Trophoblast cell (in vitro differentiated cells and primary cell): ENCODE measurements around the gene GNA15.

Source experiments
- DNase-seq, 2 donors: peaks; one replicate each; pipeline ENCODE4 v3.0.0-alpha.2; 2016
- H2AFZ ChIP-seq: 2 replicates; pipeline ENCODE4 v1.6.1; 2013; ENCODE audit warnings: low read length, moderate library complexity, mild to moderate bottlenecking; ENCODE audit not compliant: insufficient read depth, poor library complexity
- H2AK5ac ChIP-seq: 2 replicates; pipeline ENCODE4 v1.6.1; 2013; ENCODE audit warnings: mild to moderate bottlenecking, low read length
- H2BK120ac ChIP-seq: 2 replicates; pipeline ENCODE4 v1.6.1; 2013; ENCODE audit warnings: low read length, mild to moderate bottlenecking, moderate library complexity; ENCODE audit not compliant: insufficient read depth, poor library complexity
- H2BK12ac ChIP-seq: 2 replicates; pipeline ENCODE4 v1.6.1; 2013; ENCODE audit warnings: mild to moderate bottlenecking, low read length, moderate library complexity
- H2BK5ac ChIP-seq: 2 replicates; pipeline ENCODE4 v1.6.1; 2013; ENCODE audit warnings: low read length, low read depth, moderate library complexity, mild to moderate bottlenecking; ENCODE audit not compliant: poor library complexity
- H3K14ac ChIP-seq: 2 replicates; pipeline ENCODE4 v1.6.1; 2013; ENCODE audit warnings: mild to moderate bottlenecking, low read length
- H3K18ac ChIP-seq: 2 replicates; pipeline ENCODE4 v1.6.1; 2013; ENCODE audit warnings: mild to moderate bottlenecking, low read length
- H3K23ac ChIP-seq: 2 replicates; pipeline ENCODE4 v1.6.1; 2013; ENCODE audit warnings: low read length
- H3K27ac ChIP-seq: 2 replicates; pipeline ENCODE4 v1.5.1; 2013; ENCODE audit warnings: low read depth, mild to moderate bottlenecking, inconsistent platforms, low read length, moderate library complexity
- H3K27me3 ChIP-seq: 2 replicates; pipeline ENCODE4 v1.6.1; 2013; ENCODE audit warnings: inconsistent platforms, mild to moderate bottlenecking, low read length, moderate library complexity; ENCODE audit not compliant: insufficient read depth
- H3K36me3 ChIP-seq, 2 experiments: 1 replicate in 1 of 2; 2 replicates in 1 of 2; pipeline ENCODE4 v1.6.1; 2013; ENCODE audit warnings: low read length in 2 of 2, mild to moderate bottlenecking in 2 of 2, moderate library complexity in 1 of 2; ENCODE audit not compliant: insufficient read depth in 2 of 2, control insufficient read depth in 1 of 2
- H3K4ac ChIP-seq: 2 replicates; pipeline ENCODE4 v1.6.1; 2013; ENCODE audit warnings: low read depth, mild to moderate bottlenecking, low read length, moderate library complexity
- H3K4me1 ChIP-seq, 2 experiments: 1 replicate in 1 of 2; 2 replicates in 1 of 2; pipeline ENCODE4 v1.6.1; 2013; ENCODE audit warnings: low read length in 2 of 2, mild to moderate bottlenecking in 2 of 2, moderate library complexity in 1 of 2; ENCODE audit not compliant: insufficient read depth in 2 of 2, control insufficient read depth in 1 of 2
- H3K4me2 ChIP-seq: 2 replicates; pipeline ENCODE4 v1.6.1; 2013; ENCODE audit warnings: inconsistent platforms, mild to moderate bottlenecking, low read length, moderate library complexity
- H3K4me3 ChIP-seq: 2 replicates; pipeline ENCODE4 v1.5.1; 2013; ENCODE audit warnings: mild to moderate bottlenecking, low read depth, low read length, inconsistent platforms
- H3K79me1 ChIP-seq: one replicate; pipeline ENCODE4 v1.6.1; 2013; ENCODE audit warnings: low read length
- H3K79me2 ChIP-seq: 2 replicates; pipeline ENCODE4 v1.6.1; 2013; ENCODE audit warnings: low read length, mild to moderate bottlenecking; ENCODE audit not compliant: control insufficient read depth, insufficient read depth, poor library complexity
- H3K9ac ChIP-seq: 2 replicates; pipeline ENCODE4 v1.6.1; 2013; ENCODE audit warnings: mild to moderate bottlenecking, low read length
- H3K9me3 ChIP-seq: 2 replicates; pipeline ENCODE4 v1.6.1; 2013; ENCODE audit warnings: low read depth, mild to moderate bottlenecking, control low read depth, inconsistent platforms, low read length; ENCODE audit not compliant: insufficient read depth
- H4K12ac ChIP-seq: 2 replicates; pipeline ENCODE4 v1.6.1; 2013; ENCODE audit warnings: low read depth, mild to moderate bottlenecking, low read length, moderate library complexity
- H4K8ac ChIP-seq: 2 replicates; pipeline ENCODE4 v1.6.1; 2013; ENCODE audit warnings: low read depth, mild to moderate bottlenecking, low read length, moderate library complexity
- H4K91ac ChIP-seq: one replicate; pipeline ENCODE4 v1.6.1; 2013; ENCODE audit warnings: low read depth, mild to moderate bottlenecking, low read length, moderate library complexity
- WGBS: extraction: QIAGEN DNeasy Blood & Tissue Kit; methylation state at CpG from one replicate; pipeline ENCODE4 v1.1.7; 2013; ENCODE audit warnings: missing lambda C conversion rate; ENCODE audit not compliant: insufficient read length, insufficient coverage; ENCODE audit errors: extremely low coverage; 5-methylcytosine and 5-hydroxymethylcytosine counted together

GNA15 gene

DNA sequence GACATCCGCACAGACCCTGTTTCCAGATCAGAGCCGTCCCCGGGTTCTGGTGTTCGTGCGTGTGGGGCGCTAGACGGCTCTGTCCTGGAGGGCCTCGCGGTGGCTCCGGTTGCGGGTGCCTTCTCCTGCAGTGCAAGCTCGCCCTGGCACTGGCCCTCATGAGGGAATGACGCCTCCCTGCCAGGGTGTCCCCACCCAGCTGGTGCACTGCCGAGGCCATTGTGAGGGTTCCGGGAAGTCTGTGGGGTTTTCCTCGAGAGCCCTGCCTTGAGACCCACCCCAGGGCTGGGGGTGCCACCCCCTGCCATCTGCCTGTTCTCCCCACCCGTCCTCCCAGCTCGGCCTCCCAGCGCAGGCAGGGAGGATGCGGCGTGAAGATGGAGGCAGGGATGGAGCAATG, 19.2 kb upstream of the GNA15 start:
- Histone ChIP-seq H3K14ac (no peak overlapping the region), H2BK120ac (no peak overlapping the region), H4K8ac (no peak overlapping the region), H3K27me3 (no peaks in the 10 kb centered on the region), H3K4me3 (no peak overlapping the region), H3K36me3 (peaks cover 43 to 47% of the 10 kb centered on the region in 2 experiments), H4K12ac (no peak overlapping the region), H2BK12ac (no peak overlapping the region), H3K4me2 (no peak overlapping the region), H3K23ac (no peak overlapping the region), H3K4ac (no peak overlapping the region), H3K79me2 (no peaks in the 10 kb centered on the region), H2AFZ (no peak overlapping the region), H3K79me1 (no peaks in the 10 kb centered on the region), H3K9ac (no peak overlapping the region), H3K18ac (no peak overlapping the region), H4K91ac (no peak overlapping the region), H3K9me3 (no peaks in the 10 kb centered on the region), H3K27ac (no peak overlapping the region), H2BK5ac (no peak overlapping the region), H2AK5ac (no peak overlapping the region), H3K4me1 (peaks cover 3 to 8% of the 10 kb centered on the region in 2 experiments)
- DNase-seq = no peak
- no CpG with 5 or more reads among the region's 21 CpGs for WGBS

- H3K4ac ChIP-seq = no peak overlapping the region
- no peak overlapping the region for H3K4me2 ChIP-seq
- H3K27me3 ChIP-seq = no peaks in the 10 kb centered on the region
- no peak overlapping the region for H2BK5ac ChIP-seq
- no peaks in the 10 kb centered on the region for H3K79me2 ChIP-seq
- no peak overlapping the region for H3K9ac ChIP-seq
- H3K9me3 ChIP-seq = no peaks in the 10 kb centered on the region
- no peak overlapping the region for H3K4me3 ChIP-seq
- H3K18ac ChIP-seq = no peak overlapping the region
- no peak overlapping the region for H4K12ac ChIP-seq
- H4K8ac ChIP-seq = no peak overlapping the region
- peaks cover 52 to 58% of the 10 kb centered on the region in 2 experiments for H3K36me3 ChIP-seq
- H2BK120ac ChIP-seq = no peak overlapping the region
- WGBS = no CpG with 5 or more reads among the region's 20 CpGs
- no peak overlapping the region for H4K91ac ChIP-seq
- no peak overlapping the region for H3K23ac ChIP-seq
- H3K79me1 ChIP-seq = no peaks in the 10 kb centered on the region
- H3K4me1 ChIP-seq = peaks cover 3 to 8% of the 10 kb centered on the region in 2 experiments
- no peak overlapping the region for H3K14ac ChIP-seq
- DNase-seq = no peak
- H2AFZ ChIP-seq = no peak overlapping the region
- H3K27ac ChIP-seq = no peak overlapping the region
- no peak overlapping the region for H2AK5ac ChIP-seq
- no peak overlapping the region for H2BK12ac ChIP-seq
Measured at GRCh38 chr19:3117716-3118115, 18.1 kb upstream of the GNA15 start.

DNA sequence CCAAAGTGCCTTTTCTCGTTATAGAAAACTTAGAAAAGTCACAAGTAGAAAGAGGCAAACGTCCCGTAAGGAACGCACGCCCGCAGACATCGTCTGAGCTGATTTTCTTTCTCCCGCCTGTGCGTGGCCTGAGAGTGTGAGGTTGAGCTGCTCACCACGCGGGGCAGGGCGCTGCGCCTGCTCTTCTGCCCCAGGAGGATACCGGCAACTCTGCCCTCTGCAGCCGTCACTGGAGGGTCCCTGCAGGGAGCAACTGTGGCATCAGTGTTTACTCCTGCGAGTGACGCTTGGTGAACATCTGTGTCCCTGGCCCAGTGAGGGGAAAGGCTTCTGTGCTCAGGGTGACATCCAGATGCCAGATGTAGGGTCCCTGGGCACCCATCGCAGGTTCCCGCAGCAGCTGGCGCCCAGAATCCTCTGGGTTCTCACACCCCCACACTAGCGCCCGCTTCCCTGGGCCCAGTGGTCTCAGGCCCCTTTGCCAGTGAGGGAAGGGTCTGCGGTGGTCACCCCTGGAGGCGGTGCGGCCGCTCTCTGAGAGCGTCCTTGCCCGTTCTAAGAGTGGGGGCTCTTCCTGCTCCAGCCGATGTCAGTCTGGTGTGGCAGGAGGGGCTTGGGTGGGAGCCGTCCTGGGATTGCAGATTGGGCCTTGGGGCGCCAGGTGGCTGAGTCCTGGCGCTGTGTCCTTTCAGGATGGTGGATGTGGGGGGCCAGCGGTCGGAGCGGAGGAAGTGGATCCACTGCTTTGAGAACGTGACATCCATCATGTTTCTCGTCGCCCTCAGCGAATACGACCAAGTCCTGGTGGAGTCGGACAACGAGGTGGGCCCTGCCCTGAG, 17.4 kb upstream of the GNA15 start:
- no CpG with 5 or more reads among the region's 42 CpGs for WGBS
- no peak overlapping the region for H2AK5ac ChIP-seq
- H4K12ac ChIP-seq = no peak overlapping the region
- no peak overlapping the region for H3K14ac ChIP-seq
- H4K8ac ChIP-seq = no peak overlapping the region
- peaks cover 50 to 59% of the 10 kb centered on the region in 2 experiments for H3K36me3 ChIP-seq
- no peak overlapping the region for H3K4me2 ChIP-seq
- H2BK5ac ChIP-seq = no peak overlapping the region
- DNase-seq = no peak
- H3K18ac ChIP-seq = no peak overlapping the region
- H3K27ac ChIP-seq = no peak overlapping the region
- no peak overlapping the region for H4K91ac ChIP-seq
- H3K27me3 ChIP-seq = no peaks in the 10 kb centered on the region
- no peaks in the 10 kb centered on the region for H3K79me1 ChIP-seq
- no peak overlapping the region for H2BK12ac ChIP-seq
- no peak overlapping the region for H2BK120ac ChIP-seq
- H3K4ac ChIP-seq = no peak overlapping the region
- no peak overlapping the region for H3K9ac ChIP-seq
- H3K4me1 ChIP-seq = peaks cover 3 to 8% of the 10 kb centered on the region in 2 experiments
- H3K4me3 ChIP-seq = no peak overlapping the region
- H2AFZ ChIP-seq = no peak overlapping the region
- no peak overlapping the region for H3K23ac ChIP-seq
- H3K79me2 ChIP-seq = no peaks in the 10 kb centered on the region
- no peaks in the 10 kb centered on the region for H3K9me3 ChIP-seq

GRCh38 chr19:3119071-3119595, 16.7 kb upstream of the GNA15 start:
- H3K4ac ChIP-seq = no peak overlapping the region
- no peak overlapping the region for H3K27ac ChIP-seq
- H2AK5ac ChIP-seq = no peak overlapping the region
- no CpG with 5 or more reads among the region's 23 CpGs for WGBS
- no peak overlapping the region for H2AFZ ChIP-seq
- DNase-seq = no peak
- no peaks in the 10 kb centered on the region for H3K9me3 ChIP-seq
- H3K36me3 ChIP-seq = peaks cover 45 to 52% of the 10 kb centered on the region in 2 experiments
- H3K27me3 ChIP-seq = no peaks in the 10 kb centered on the region
- H3K14ac ChIP-seq = no peak overlapping the region
- no peaks in the 10 kb centered on the region for H3K79me2 ChIP-seq
- no peak overlapping the region for H3K18ac ChIP-seq
- H2BK120ac ChIP-seq = no peak overlapping the region
- H3K9ac ChIP-seq = no peak overlapping the region
- H4K91ac ChIP-seq = no peak overlapping the region
- no peak overlapping the region for H4K12ac ChIP-seq
- H3K79me1 ChIP-seq = no peaks in the 10 kb centered on the region
- H3K23ac ChIP-seq = no peak overlapping the region
- H3K4me2 ChIP-seq = no peak overlapping the region
- H3K4me3 ChIP-seq = no peak overlapping the region
- H3K4me1 ChIP-seq = peaks cover 3 to 8% of the 10 kb centered on the region in 2 experiments
- H2BK12ac ChIP-seq = no peak overlapping the region
- no peak overlapping the region for H4K8ac ChIP-seq
- H2BK5ac ChIP-seq = no peak overlapping the region
